ENCODE results near the gene H2BW2.
"Not testable (repeated sequence)": the region's sequence is repeated elsewhere in the genome, so short reads cannot be mapped to it uniquely, and the experiment has no call there.

The H2BW2 gene

DNA sequence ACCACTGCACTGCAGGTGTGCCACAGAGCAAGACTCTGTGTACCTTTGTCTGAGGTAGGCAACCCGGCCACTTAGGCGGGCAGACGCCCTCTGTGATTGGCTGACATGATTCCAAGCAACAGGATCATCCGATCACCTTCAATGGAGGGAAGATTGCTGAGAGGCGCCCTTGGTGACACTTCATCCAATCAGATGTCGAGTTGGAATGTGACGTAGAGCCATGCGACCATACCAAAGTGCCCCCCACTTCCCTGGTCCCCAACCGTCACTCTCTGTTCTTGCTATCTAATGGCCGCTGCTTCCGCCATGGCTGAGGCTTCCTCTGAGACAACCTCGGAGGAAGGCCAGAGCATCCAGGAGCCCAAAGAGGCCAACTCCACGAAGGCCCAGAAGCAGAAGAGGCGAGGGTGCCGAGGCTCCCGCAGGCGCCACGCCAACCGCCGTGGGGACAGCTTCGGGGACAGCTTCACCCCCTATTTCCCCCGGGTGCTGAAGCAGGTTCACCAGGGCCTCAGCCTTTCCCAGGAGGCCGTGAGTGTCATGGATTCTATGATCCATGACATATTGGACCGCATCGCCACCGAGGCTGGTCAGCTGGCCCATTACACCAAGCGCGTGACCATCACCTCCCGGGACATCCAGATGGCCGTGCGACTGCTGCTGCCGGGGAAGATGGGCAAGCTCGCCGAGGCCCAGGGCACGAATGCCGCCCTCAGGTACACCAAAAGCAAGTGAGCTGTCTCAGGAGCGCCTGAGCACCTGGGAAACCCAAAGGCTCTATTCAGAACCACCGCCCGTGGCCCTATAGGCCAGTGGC, at the start of gene H2BW2:
H2BW2 (plus strand) TSS at position 268 of the 817 bp plus-strand sequence; CDS start at position 307, 39 bp downstream.
- no peak for DNase-seq
- no peaks in the 10 kb centered on the region for H3K9me3 Mint-ChIP-seq

DNA sequence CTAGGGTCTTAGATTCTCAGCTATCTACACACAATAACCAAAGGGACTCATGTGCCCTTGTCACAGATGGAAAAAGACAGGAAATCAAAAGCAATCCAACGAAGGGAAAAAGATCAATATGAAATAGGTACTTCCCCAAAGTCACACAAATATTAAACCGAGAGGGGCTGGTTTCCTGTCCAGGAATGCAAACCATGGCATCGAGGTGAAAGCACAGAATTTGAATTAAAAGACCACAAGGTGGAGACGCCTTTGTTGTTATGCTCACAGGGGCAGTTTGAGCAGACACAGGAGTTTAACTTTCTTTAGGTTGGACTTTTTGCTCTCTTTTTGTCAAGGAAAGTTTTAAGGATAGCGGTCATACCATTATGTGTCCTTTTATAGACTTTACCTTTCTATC, 40.5 kb upstream of the H2BW2 start:
- Mint-ChIP-seq H3K36me3 (no peaks in the 10 kb centered on the region), H3K4me3 (no peak overlapping the region), H3K9me3 (no peaks in the 10 kb centered on the region), H3K27ac (no peak overlapping the region), H3K27me3 (peaks cover 0 to 14% of the 10 kb centered on the region in 2 donors), H3K4me1 (no peaks in the 10 kb centered on the region)
- no peak for DNase-seq
- ATAC-seq (replicated peaks), result no peak

More for the DNA sequence above, at the start of gene H2BW2:
- no peak within 1 kb of the TSS for H3K27ac Mint-ChIP-seq
- no peaks in the 10 kb centered on the region for H3K4me1 Mint-ChIP-seq
- no peak within 1 kb of the TSS for H3K4me3 Mint-ChIP-seq
- no peaks in the 10 kb centered on the region for H3K36me3 Mint-ChIP-seq
- H3K27me3 Mint-ChIP-seq, result peaks cover 7 to 26% of the 10 kb centered on the region in 2 donors
- ATAC-seq (replicated peaks), result no peak

GRCh38 chrX:104008831-104009230, 30.9 kb upstream of the H2BW2 start:
- Mint-ChIP-seq H3K9me3 (peaks cover 0 to 5% of the 10 kb centered on the region in 2 donors), H3K27me3 (peaks cover 5 to 18% of the 10 kb centered on the region in 2 donors), H3K27ac (no peak overlapping the region), H3K36me3 (no peaks in the 10 kb centered on the region), H3K4me1 (no peaks in the 10 kb centered on the region), H3K4me3 (no peak overlapping the region)
- DNase-seq, result no peak
- ATAC-seq (replicated peaks), result no peak

GRCh38 chrX:104013158-104013557, 26.6 kb upstream of the H2BW2 start:
- DNase-seq (no peak), ATAC-seq (replicated peaks) (no peak)
- Mint-ChIP-seq H3K36me3 (no peaks in the 10 kb centered on the region), H3K27me3 (peaks cover 5 to 10% of the 10 kb centered on the region in 2 donors), H3K9me3 (peaks cover 0 to 5% of the 10 kb centered on the region in 2 donors), H3K4me3 (no peak overlapping the region), H3K27ac (no peak overlapping the region), H3K4me1 (no peaks in the 10 kb centered on the region)

GRCh38 chrX:104013606-104014005, 26.1 kb upstream of the H2BW2 start, which contains the start of gene H2BW1:
TSS of gene H2BW1 (minus strand) at chrX:104013708. CDS start at chrX:104013576, 132 bp downstream.
- peaks cover 0 to 5% of the 10 kb centered on the region in 2 donors for H3K9me3 Mint-ChIP-seq
- no peak for ATAC-seq (replicated peaks)
- no peak within 1 kb of the TSS for H3K27ac Mint-ChIP-seq
- no peaks in the 10 kb centered on the region for H3K36me3 Mint-ChIP-seq
- no peak for DNase-seq
- no peaks in the 10 kb centered on the region for H3K4me1 Mint-ChIP-seq
- no peak within 1 kb of the TSS for H3K4me3 Mint-ChIP-seq
- H3K27me3 Mint-ChIP-seq, result peaks cover 3 to 14% of the 10 kb centered on the region in 2 donors

DNA sequence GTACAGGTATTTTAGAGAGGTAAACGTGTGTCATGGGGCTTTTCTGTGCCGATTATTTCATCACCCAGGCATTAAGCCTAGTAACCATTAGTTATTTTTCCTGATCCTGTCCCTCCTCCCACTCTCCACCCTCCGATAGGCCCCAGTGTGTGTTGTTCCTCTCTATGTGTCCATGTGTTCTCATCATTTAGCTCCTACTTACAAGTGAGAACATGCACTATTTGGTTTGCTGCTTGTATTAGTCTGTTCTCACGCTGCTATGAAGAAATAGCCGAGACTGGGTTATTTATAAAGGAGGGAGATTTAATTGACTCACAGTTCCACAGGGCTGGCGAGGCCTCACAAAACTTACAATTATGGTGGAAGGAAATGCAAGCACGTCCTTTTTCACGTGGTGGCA, 24.2 kb upstream of the H2BW2 start:
- peaks cover 0 to 21% of the 10 kb centered on the region in 2 donors for H3K27me3 Mint-ChIP-seq
- not testable (repeated sequence) for ATAC-seq (replicated peaks); H3K36me3 Mint-ChIP-seq

DNA sequence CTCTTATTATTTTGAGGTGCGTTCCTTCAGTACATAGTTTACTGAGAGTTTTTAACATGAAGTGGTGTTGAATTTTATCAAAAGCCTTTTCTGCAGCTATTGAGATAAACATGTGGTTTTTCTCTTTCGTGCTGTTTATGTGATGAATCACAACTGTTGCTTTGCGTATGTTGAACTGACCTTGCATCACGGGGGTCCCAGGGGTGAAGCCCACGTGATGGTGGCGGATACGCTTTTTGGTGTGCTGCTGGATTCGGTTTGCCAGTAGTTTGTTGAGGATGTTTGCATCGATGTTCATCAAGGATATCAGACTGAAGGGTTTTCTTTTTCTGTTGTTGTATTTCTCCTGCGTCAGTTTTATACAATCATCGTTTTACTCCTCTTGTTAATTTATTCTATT, 21.6 kb upstream of the H2BW2 start:
- ATAC-seq (replicated peaks) (no peak), DNase-seq (no peak)
- Mint-ChIP-seq H3K4me3 (no peak overlapping the region), H3K27ac (no peak overlapping the region), H3K27me3 (peaks cover 0 to 21% of the 10 kb centered on the region in 2 donors), H3K36me3 (no peaks in the 10 kb centered on the region), H3K9me3 (no peaks in the 10 kb centered on the region), H3K4me1 (no peaks in the 10 kb centered on the region)

More for the DNA sequence above, 24.2 kb upstream of the H2BW2 start:
- not testable (repeated sequence) for DNase-seq, H3K4me1 Mint-ChIP-seq, H3K4me3 Mint-ChIP-seq, H3K9me3 Mint-ChIP-seq, H3K27ac Mint-ChIP-seq

- no peak for ATAC-seq (replicated peaks)
- H3K27ac Mint-ChIP-seq, result no peak overlapping the region
Measured at GRCh38 chrX:104041003-104041402, 1.2 kb downstream of the H2BW2 start.

DNA sequence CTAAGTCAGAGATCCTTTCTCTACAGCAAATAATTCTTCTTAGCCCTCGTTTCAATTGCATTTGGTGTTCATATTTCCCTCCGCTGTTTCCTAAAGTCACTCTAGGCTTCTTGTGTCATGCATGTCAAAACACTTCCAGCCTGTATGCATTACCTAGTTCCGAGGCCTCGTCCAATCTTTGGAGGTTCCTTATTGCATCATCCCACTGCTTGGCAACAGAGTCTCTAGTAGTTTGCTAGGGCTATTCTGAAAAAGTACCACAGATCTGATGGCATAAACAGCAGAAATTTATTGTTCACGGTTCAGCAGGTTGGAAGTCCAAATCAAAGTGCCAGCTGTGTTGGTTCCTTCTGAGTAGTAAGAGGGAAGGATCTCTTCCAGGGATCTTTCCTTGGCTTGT, 5.9 kb downstream of the H2BW2 start:
- H3K4me3 Mint-ChIP-seq, result no peak overlapping the region
- peaks cover 6 to 15% of the 10 kb centered on the region in 2 donors for H3K27me3 Mint-ChIP-seq
- DNase-seq (no peak), ATAC-seq (replicated peaks) (no peak)
- peaks cover 0 to 1% of the 10 kb centered on the region in 2 donors for H3K4me1 Mint-ChIP-seq
- H3K27ac Mint-ChIP-seq, result no peak overlapping the region
- no peaks in the 10 kb centered on the region for H3K36me3 Mint-ChIP-seq
- no peaks in the 10 kb centered on the region for H3K9me3 Mint-ChIP-seq

More at GRCh38 chrX:104041003-104041402, 1.2 kb downstream of the H2BW2 start:
- no peaks in the 10 kb centered on the region for H3K9me3 Mint-ChIP-seq
- no peak overlapping the region for H3K4me3 Mint-ChIP-seq
- H3K36me3 Mint-ChIP-seq, result no peaks in the 10 kb centered on the region
- H3K4me1 Mint-ChIP-seq, result no peaks in the 10 kb centered on the region
- DNase-seq, result no peak
- peaks cover 6 to 19% of the 10 kb centered on the region in 2 donors for H3K27me3 Mint-ChIP-seq

- H3K4me1 Mint-ChIP-seq, result peaks cover 0 to 1% of the 10 kb centered on the region in 2 donors
- H3K27me3 Mint-ChIP-seq, result peaks cover 6 to 15% of the 10 kb centered on the region in 2 donors
- no peak overlapping the region for H3K4me3 Mint-ChIP-seq
- no peaks in the 10 kb centered on the region for H3K36me3 Mint-ChIP-seq
- ATAC-seq (replicated peaks) (no peak), DNase-seq (no peak)
- no peaks in the 10 kb centered on the region for H3K9me3 Mint-ChIP-seq
- H3K27ac Mint-ChIP-seq, result no peak overlapping the region
Measured at GRCh38 chrX:104047171-104047570, 7.4 kb downstream of the H2BW2 start.

DNA sequence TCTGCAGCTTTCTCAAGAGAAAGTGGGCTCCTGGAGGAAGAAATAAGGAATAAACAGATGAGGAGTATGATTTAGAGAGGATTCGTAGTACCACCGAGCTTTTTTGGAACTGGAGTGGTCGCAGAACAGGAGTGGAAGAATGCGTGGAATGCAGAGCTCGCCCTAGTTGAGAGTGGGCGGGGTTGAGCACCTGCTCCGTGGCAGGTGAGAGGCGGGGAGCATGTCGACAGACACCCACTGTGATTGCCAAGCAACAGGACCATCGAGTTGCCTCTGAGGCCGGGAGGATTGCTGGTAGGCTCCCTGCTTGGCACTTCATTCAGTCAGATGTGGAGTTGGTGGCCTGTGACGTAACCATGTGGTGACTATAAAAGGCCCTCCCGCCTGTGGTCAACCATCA, 15.2 kb downstream of the H2BW2 start:
- H3K27ac Mint-ChIP-seq; H3K9me3 Mint-ChIP-seq; H3K36me3 Mint-ChIP-seq; ATAC-seq (replicated peaks); H3K27me3 Mint-ChIP-seq; H3K4me3 Mint-ChIP-seq; DNase-seq; H3K4me1 Mint-ChIP-seq: not testable (repeated sequence)

GRCh38 chrX:104062636-104063035, 22.9 kb downstream of the H2BW2 start:
- DNase-seq; H3K27ac Mint-ChIP-seq; ATAC-seq (replicated peaks); H3K4me3 Mint-ChIP-seq; H3K9me3 Mint-ChIP-seq; H3K4me1 Mint-ChIP-seq; H3K36me3 Mint-ChIP-seq; H3K27me3 Mint-ChIP-seq: not testable (repeated sequence)

GRCh38 chrX:104075778-104076445, 36.2 kb downstream of the H2BW2 start, which contains the start of gene TMSB15C:
TSS of gene TMSB15C (minus strand) at chrX:104076236.
- not testable (repeated sequence) for DNase-seq, H3K9me3 Mint-ChIP-seq, H3K27ac Mint-ChIP-seq, H3K4me1 Mint-ChIP-seq, H3K36me3 Mint-ChIP-seq, H3K4me3 Mint-ChIP-seq, H3K27me3 Mint-ChIP-seq
- peak; percentile 99 for ATAC-seq (replicated peaks)

GRCh38 chrX:104077854-104078253, 38.1 kb downstream of the H2BW2 start:
- DNase-seq; H3K27ac Mint-ChIP-seq; H3K4me1 Mint-ChIP-seq; ATAC-seq (replicated peaks); H3K4me3 Mint-ChIP-seq; H3K36me3 Mint-ChIP-seq; H3K27me3 Mint-ChIP-seq; H3K9me3 Mint-ChIP-seq: not testable (repeated sequence)

- DNase-seq (no peak), ATAC-seq (replicated peaks) (no peak)
- Mint-ChIP-seq H3K27ac (no peak overlapping the region), H3K4me3 (no peak overlapping the region), H3K4me1 (no peaks in the 10 kb centered on the region), H3K9me3 (no peaks in the 10 kb centered on the region), H3K27me3 (peaks cover 0 to 12% of the 10 kb centered on the region in 2 donors), H3K36me3 (no peaks in the 10 kb centered on the region)
Measured at GRCh38 chrX:104084063-104084462, 44.3 kb downstream of the H2BW2 start.
